Daoy (cell line): Measurements from ENCODE around the gene CHRNA10. TPM values are rescaled to one million over a fixed set of nuclear protein-coding genes. Genes with fewer than 3 reads are reported as not detected.
A peak's percentile ranks its signal among the peaks of the same experiment; 100 is the strongest.
"Not testable (repeated sequence)": the region's sequence is repeated elsewhere in the genome, so short reads cannot be mapped to it uniquely, and the experiment has no call there.

ENCODE experiments used
- DNase-seq: peaks from one replicate; pipeline ENCODE4 v3.0.0-alpha.2; 2015; ENCODE audit warnings: low read depth
- total RNA-seq: library from RNA; depleted of rRNA; stranded (reverse); fragments of >200 nt; shearing (Covaris generic); gene quantifications from 2 replicates; pipeline ENCODE4 v1.2.3, GENCODE V29; 2014

CHRNA10 gene
- total RNA-seq, 1 experiment from 2014 or later, result 0.86 TPM

DNA sequence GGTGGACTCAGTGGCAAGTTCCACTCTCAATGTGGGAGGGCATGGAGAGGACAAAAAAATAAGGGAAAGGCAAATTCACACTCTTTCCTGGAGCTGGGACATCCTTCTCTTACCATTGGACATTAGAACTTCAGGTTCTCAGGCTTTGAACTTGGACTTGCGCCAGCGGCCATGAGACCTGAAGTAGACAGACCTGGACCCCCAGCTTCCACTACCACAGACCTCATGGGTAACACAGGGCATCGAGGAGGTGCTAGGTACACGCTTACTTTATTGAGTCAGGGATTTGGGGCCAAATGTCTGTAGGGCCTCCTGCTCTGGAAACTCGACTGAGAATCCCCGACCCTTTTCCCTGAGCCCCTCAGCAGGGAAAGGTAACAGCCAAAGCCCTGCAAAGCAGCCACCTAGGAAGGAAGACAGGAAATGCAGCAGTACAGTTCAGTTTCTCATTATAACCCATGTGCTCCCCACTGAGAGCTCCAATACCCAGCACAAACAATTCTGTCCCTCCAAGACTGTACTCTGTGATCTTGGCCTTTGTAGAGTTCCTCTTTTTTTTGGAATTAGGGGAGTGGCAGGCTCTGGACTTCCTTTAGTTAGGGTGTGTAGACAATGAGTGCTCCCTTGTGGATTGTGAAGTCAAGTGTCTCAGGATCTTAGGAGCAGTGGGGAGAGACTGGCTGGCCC lies 5.7 kb downstream of the CHRNA10 start:
- DNase-seq, result no peak

GRCh38 chr11:3664032-3664630 lies 7.1 kb downstream of the CHRNA10 start:
- DNase-seq, result no peak

- no peak for DNase-seq
Measured at GRCh38 chr11:3662856-3663255, 8.3 kb downstream of the CHRNA10 start.

DNA sequence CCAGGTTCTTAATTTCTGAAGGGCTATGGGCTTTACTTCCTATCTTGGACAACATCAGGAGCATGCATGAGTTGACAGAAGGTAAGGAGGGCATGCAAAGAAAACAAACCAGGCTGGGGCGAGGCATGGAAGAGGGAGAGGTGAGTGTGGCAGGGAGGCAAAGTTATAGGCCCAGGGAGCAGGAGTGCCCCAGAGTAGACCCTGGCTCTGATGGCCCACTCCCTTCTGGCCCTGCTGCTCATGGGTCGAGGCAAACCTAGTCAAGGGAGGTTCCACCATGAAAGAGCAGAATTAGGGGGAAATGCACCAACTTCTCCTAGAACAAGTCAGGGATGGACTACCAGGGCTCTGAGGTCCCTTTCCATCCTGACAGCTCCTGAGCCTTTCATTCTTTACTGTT lies 10.2 kb downstream of the CHRNA10 start:
- no peak for DNase-seq

- DNase-seq, result no peak
Measured at GRCh38 chr11:3659595-3660515, 11.3 kb downstream of the CHRNA10 start.

- no peak for DNase-seq
Measured at GRCh38 chr11:3658252-3658651, 12.9 kb downstream of the CHRNA10 start.

DNA sequence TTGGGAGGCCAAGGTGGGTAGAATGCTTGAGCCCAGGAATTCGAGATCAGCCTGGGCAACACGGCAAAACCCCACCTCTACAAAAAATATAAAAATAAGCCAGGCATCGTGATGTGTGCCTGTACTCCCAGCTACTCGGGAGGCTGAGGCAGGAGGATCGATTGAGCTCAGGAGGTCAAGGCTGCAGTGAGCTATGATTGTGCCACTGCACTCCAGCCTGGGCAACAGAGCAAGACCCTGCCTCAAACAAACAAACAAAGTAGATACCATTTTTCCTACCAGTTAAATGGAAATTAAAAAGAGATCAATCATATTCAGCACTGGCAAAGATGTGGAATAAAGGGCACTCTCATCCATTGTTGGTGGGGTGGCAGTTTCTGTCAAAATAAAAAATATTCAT lies 13.9 kb downstream of the CHRNA10 start:
- DNase-seq, result not testable (repeated sequence)

GRCh38 chr11:3655547-3655946 lies 15.6 kb downstream of the CHRNA10 start:
- no peak for DNase-seq

DNA sequence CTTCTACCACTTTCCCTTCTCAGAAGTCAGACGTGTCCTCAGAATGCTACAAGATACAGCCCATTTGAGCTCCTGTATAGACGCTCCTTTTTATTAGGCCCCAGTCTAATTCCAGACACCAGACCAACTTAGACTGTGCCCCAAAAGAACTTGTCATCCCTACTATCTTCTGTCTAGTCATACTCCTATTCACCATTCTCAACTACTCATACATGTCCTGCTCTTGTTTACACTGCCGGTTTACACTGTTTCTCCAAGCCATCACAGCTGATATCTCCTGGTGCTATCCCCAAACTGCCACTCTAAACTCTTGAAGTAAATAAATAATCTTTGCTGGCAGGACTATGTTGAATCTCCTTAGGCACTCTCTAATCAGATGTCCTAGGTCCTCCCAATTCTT lies 18.7 kb downstream of the CHRNA10 start:
- DNase-seq, result not testable (repeated sequence)

GRCh38 chr11:3649374-3649773 lies 21.8 kb downstream of the CHRNA10 start:
- not testable (repeated sequence) for DNase-seq

GRCh38 chr11:3648843-3649242 lies 22.3 kb downstream of the CHRNA10 start:
- DNase-seq, result not testable (repeated sequence)

DNA sequence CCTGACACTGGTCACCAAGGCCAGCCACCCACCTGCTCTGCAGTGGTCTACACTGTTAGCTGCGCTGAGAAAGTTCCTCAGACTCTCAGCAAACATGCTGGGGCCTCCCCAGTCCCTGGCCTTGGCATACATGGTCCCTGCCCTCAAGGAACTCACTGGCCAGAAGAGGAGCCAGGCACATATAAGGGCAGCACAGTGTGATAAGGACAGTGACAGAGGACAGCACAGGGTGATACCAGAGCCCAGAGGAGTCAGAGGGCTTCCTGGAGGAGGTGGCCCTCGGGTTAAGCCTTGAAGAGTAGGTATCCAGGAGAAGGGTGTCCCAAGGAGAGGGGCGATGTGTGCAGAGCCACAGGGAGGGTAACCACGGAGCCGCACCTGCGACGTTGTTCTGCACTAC lies 25.6 kb downstream of the CHRNA10 start:
- no peak for DNase-seq

DNA sequence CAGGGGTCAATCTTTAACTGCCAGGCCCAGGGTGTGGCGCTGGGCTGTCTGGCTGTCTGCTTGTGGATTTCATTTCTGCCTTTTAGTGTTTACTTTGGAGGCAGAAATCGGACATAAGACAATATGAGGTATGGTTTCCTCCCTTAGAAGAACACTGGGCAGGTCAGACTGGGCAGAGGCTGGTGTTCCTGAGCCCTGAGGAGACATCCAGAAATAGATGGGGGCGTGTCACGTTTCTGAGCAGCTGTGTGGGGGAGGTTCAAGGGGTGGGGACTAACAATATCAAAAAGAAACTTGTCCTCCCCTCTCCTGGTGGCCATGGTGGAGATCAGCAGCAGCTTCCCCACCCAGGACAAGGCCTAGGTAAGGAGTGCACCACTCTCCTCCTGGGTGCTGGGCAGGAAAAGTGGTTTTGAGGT lies 26.4 kb downstream of the CHRNA10 start, which contains the start of gene ART1:
ART1 (plus strand) TSS at position 312 of the 419 bp plus-strand sequence. CDS start 14,086 bp downstream, outside the sequence.
- DNase-seq, result no peak

DNA sequence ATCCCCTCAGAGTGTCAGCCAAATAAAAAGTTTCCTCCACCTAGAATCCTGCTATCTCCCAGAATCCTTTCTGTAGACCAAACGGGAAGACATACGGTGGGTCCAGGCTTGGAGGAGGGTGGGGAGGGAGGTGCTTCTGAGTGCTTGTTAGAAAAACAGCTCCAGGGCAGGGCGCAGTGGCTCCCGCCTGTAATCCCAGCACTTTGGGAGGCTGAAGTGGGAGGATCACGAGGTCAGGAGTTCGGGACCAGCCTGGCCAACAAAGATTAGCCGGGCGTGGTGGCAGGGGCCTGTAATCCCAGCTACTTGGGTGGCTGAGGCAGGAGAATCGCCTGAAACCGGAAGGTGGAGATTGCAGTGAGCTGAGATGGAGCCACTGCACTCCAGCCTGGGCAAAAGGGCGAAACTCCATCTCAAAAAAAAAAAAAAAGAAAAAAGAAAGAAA lies 28.1 kb downstream of the CHRNA10 start:
- not testable (repeated sequence) for DNase-seq

GRCh38 chr11:3642071-3642951 lies 28.9 kb downstream of the CHRNA10 start:
- DNase-seq, result peak; percentile 82

DNA sequence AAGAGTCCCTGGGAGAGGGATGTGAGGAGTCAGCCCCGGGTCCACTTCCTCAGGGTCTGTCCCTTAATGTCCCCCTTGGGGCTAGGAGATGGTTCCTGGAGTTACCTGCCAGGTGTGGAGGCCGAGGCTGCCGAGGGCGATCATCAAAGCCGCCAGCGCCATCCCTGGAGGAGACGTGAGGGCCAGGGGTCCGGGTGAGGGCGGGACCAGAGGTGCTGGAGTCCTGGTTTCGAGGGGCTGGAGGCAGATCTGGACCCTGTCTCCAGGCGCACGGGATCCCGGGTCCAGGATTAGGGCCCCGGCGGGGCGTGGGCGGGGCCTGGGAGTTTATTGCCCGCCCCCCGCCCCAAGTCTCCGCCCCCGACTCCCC lies 29.5 kb downstream of the CHRNA10 start, which contains the start of gene ART5:
ART5 (minus strand) TSS at position 292 of the 370 bp plus-strand sequence; CDS start at position 162, 130 bp downstream.
- DNase-seq, result no peak

DNA sequence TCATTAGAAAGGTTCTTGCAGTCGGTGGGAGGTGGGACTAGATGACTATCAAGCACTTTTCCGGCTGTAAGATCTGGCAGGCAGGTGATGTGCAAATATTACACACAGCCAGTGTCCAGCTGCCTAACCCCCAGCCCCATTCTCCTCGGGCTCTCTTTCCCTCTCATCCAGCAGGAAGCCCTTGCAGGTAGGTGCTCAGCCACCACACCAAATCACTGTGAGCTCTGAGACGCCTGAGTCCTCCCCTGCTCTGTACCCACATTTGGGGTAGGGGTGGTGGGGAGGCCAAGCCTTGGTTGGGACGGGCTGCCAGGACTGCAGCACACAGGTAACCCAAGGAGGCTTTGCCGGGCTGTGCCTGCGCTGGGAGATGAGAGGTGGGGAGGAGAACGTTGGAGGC lies 30.0 kb downstream of the CHRNA10 start:
- no peak for DNase-seq

DNA sequence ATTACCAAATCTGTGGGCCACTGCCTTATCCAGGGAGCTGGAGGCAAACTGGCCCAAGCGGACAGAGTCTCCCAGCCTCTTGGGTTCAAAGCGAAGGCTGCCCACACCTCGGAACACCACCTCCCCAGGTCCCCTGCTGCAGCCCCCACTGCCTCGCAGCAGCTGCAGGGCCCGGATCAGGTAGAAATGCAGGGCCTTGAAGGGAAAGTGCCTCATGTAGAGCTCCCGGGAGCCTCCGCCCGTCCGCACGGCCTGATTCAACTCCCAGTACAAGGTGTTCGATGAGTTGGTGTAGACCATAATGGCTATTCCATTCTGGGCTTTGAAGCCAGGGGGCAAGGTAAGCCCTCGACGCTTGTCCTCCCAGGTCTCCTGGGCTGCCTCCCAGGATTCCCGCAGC lies 31.3 kb downstream of the CHRNA10 start:
- DNase-seq, result no peak

- DNase-seq, result no peak
Measured at GRCh38 chr11:3638513-3638912, 32.7 kb downstream of the CHRNA10 start.

- DNase-seq, result no peak
Measured at GRCh38 chr11:3637201-3637600, 34.0 kb downstream of the CHRNA10 start.
